IMR-90 (cell line): Measurements from ENCODE around the gene OR11A1. TPM values are rescaled to one million over a fixed set of nuclear protein-coding genes. Genes with fewer than 3 reads are reported as not detected.

ENCODE experiments used
- ATAC-seq: fragments of 200-7000 bp; cut with Tn5 transposase; 2 replicates; pipeline ENCODE4 v1.9.1; 2020; ENCODE audit warnings: low read depth, mild to moderate bottlenecking, moderate library complexity
- BruUV-seq: library from RNA; stranded (reverse); fragments of 400-500 nt; replicated peaks from 2 replicates; lab custom pipeline; 2021; lab: Mats Ljungman, UMichigan
- CTCF ChIA-PET: fragments of 300-600 bp; formaldehyde crosslinking; extraction: SDS; loops from one replicate; lab custom pipeline; 2021; ENCODE audit warnings: antibody characterized with exemption; lab: Yijun Ruan, JAX
- POLR2A ChIA-PET: fragments of 300-600 bp; sonication (Branson Sonifier 250); formaldehyde crosslinking; loops from one replicate; lab custom pipeline; 2022; ENCODE audit warnings: antibody characterized with exemption; ENCODE audit not compliant: unreplicated experiment; lab: Charles Lee
- DNase-seq: peaks from one replicate; pipeline ENCODE4 v3.0.0; 2013
- H2AFZ ChIP-seq: replicated peaks from 2 replicates; pipeline ENCODE3; 2013; ENCODE audit warnings: low read length, mild to moderate bottlenecking; ENCODE audit not compliant: poor library complexity
- H2AK5ac ChIP-seq: 2 replicates; pipeline ENCODE4 v1.6.1; 2013; ENCODE audit warnings: low read depth, low read length, inconsistent platforms
- H2AK9ac ChIP-seq: replicated peaks from 2 replicates; pipeline ENCODE3; 2013; ENCODE audit warnings: mild to moderate bottlenecking, low read depth, low read length, moderate library complexity; ENCODE audit not compliant: poor library complexity
- H2BK120ac ChIP-seq: 2 replicates; pipeline ENCODE4 v1.6.1; 2013; ENCODE audit warnings: low read depth, low read length, inconsistent platforms
- H2BK15ac ChIP-seq: 3 replicates; pipeline ENCODE4 v1.6.1; 2013; ENCODE audit warnings: low read depth, low read length, inconsistent platforms
- H2BK20ac ChIP-seq: 2 replicates; pipeline ENCODE4 v1.6.1; 2013; ENCODE audit warnings: low read depth, mild to moderate bottlenecking, inconsistent platforms, low read length, moderate library complexity
- H2BK5ac ChIP-seq: 2 replicates; pipeline ENCODE4 v1.6.1; 2013; ENCODE audit warnings: mild to moderate bottlenecking, low read depth, low read length, inconsistent platforms; ENCODE audit not compliant: poor library complexity, severe bottlenecking
- H3K14ac ChIP-seq: replicated peaks from 2 replicates; pipeline ENCODE4 v1.6.1; 2013; ENCODE audit warnings: low read depth, low read length, inconsistent platforms
- H3K18ac ChIP-seq: 2 replicates; pipeline ENCODE4 v1.6.1; 2013; ENCODE audit warnings: low read depth, low read length, control low read depth
- H3K23ac ChIP-seq: 2 replicates; pipeline ENCODE4 v1.6.1; 2013; ENCODE audit warnings: low read depth, low read length, inconsistent platforms
- H3K27ac ChIP-seq: 2 replicates; pipeline ENCODE4 v1.5.1; 2013; ENCODE audit warnings: mild to moderate bottlenecking, control low read depth, low read length; ENCODE audit not compliant: insufficient read depth
- H3K27me3 ChIP-seq: 2 replicates; pipeline ENCODE4 v1.6.1; 2013; ENCODE audit warnings: low read length; ENCODE audit not compliant: control insufficient read depth, insufficient read depth
- H3K36me3 ChIP-seq: 2 replicates; pipeline ENCODE4 v1.6.1; 2013; ENCODE audit warnings: low read length, mixed read lengths; ENCODE audit not compliant: control insufficient read depth, insufficient read depth
- H3K4ac ChIP-seq: 2 replicates; pipeline ENCODE4 v1.6.1; 2013; ENCODE audit warnings: low read depth, low read length, inconsistent platforms
- H3K4me1 ChIP-seq: 2 replicates; pipeline ENCODE4 v1.6.1; 2013; ENCODE audit warnings: low read length, mixed read lengths; ENCODE audit not compliant: control insufficient read depth, insufficient read depth
- H3K4me2 ChIP-seq: 2 replicates; pipeline ENCODE4 v1.6.1; 2013; ENCODE audit warnings: low read depth, mild to moderate bottlenecking, control low read depth, low read length, moderate library complexity
- H3K4me3 ChIP-seq: 2 replicates; pipeline ENCODE4 v1.5.1; 2013; ENCODE audit warnings: low read depth, mild to moderate bottlenecking, control low read depth, low read length, moderate library complexity; ENCODE audit not compliant: insufficient read depth
- H3K56ac ChIP-seq: 2 replicates; pipeline ENCODE4 v1.6.1; 2013; ENCODE audit warnings: low read length, inconsistent platforms; ENCODE audit not compliant: insufficient read depth; ENCODE audit errors: extremely low read depth
- H3K79me1 ChIP-seq, 2 experiments: 2 replicates each; pipeline ENCODE4 v1.6.1; 2013; ENCODE audit warnings: low read length in 2 of 2, inconsistent platforms in 1 of 2, low read depth in 1 of 2
- H3K9ac ChIP-seq: 2 replicates; pipeline ENCODE4 v1.6.1; 2013; ENCODE audit warnings: low read depth, low read length, control low read depth
- H3K9me1 ChIP-seq: 2 replicates; pipeline ENCODE4 v1.6.1; 2013; ENCODE audit warnings: low read length, inconsistent platforms; ENCODE audit not compliant: insufficient read depth
- H3K9me3 ChIP-seq: 2 replicates; pipeline ENCODE4 v1.6.1; 2013; ENCODE audit warnings: low read length; ENCODE audit not compliant: control insufficient read depth, insufficient read depth
- H4K20me1 ChIP-seq: 2 replicates; pipeline ENCODE4 v1.6.1; 2013; ENCODE audit warnings: low read length, inconsistent platforms; ENCODE audit not compliant: insufficient read depth
- H4K5ac ChIP-seq: 2 replicates; pipeline ENCODE4 v1.6.1; 2013; ENCODE audit warnings: mild to moderate bottlenecking, low read depth, low read length, control low read depth
- H4K8ac ChIP-seq, 2 experiments: 2 replicates each; pipeline ENCODE4 v1.6.1; 2013; ENCODE audit warnings: low read depth in 2 of 2, low read length in 2 of 2, control low read depth in 1 of 2, inconsistent platforms in 1 of 2
- H4K91ac ChIP-seq: 2 replicates; pipeline ENCODE4 v1.6.1; 2013; ENCODE audit warnings: low read depth, low read length, inconsistent platforms; ENCODE audit not compliant: insufficient read depth
- BHLHE40 ChIP-seq: fragments of 150-350 bp; IDR thresholded peaks from 2 replicates; pipeline ENCODE4 v1.6.1; 2016; ENCODE audit warnings: mild to moderate bottlenecking, low read depth, low read length
- CEBPB ChIP-seq: IDR thresholded peaks from 2 replicates; pipeline ENCODE4 v1.6.1; 2012; ENCODE audit warnings: low read depth, low read length, improper control_type of control experiment
- CHD1 ChIP-seq: IDR thresholded peaks from 2 replicates; pipeline ENCODE4 v1.6.1; 2012; ENCODE audit warnings: low read depth, low read length, improper control_type of control experiment
- ELK1 ChIP-seq: fragments of 150-350 bp; IDR thresholded peaks from 2 replicates; pipeline ENCODE4 v1.6.1; 2016; ENCODE audit warnings: low read depth, mild to moderate bottlenecking, low read length, moderate library complexity, borderline replicate concordance
- FOS ChIP-seq: fragments of 150-350 bp; IDR thresholded peaks from 2 replicates; pipeline ENCODE4 v1.6.1; 2016; ENCODE audit warnings: low read depth, low read length
- MAFK ChIP-seq: IDR thresholded peaks from 2 replicates; pipeline ENCODE4 v1.6.1; 2012; ENCODE audit warnings: low read depth, low read length, improper control_type of control experiment
- MAZ ChIP-seq: IDR thresholded peaks from 2 replicates; pipeline ENCODE4 v1.6.1; 2012; ENCODE audit warnings: low read depth, mild to moderate bottlenecking, low read length, improper control_type of control experiment, moderate library complexity, borderline replicate concordance
- MXI1 ChIP-seq: IDR thresholded peaks from 2 replicates; pipeline ENCODE4 v1.6.1; 2012; ENCODE audit warnings: low read depth, mild to moderate bottlenecking, low read length, moderate library complexity, borderline replicate concordance
- NFE2L2 ChIP-seq: fragments of 150-350 bp; IDR thresholded peaks from 2 replicates; pipeline ENCODE4 v1.6.1; 2016; ENCODE audit warnings: low read depth, mild to moderate bottlenecking, low read length
- RAD21 ChIP-seq: IDR thresholded peaks from 2 replicates; pipeline ENCODE4 v1.6.1; 2012; ENCODE audit warnings: low read length, improper control_type of control experiment
- RCOR1 ChIP-seq: IDR thresholded peaks from 2 replicates; pipeline ENCODE4 v1.6.1; 2012; ENCODE audit warnings: mild to moderate bottlenecking, low read length, improper control_type of control experiment; ENCODE audit not compliant: insufficient replicate concordance
- RFX5 ChIP-seq: IDR thresholded peaks from 2 replicates; pipeline ENCODE4 v1.8.0; 2012; ENCODE audit warnings: low read depth, mild to moderate bottlenecking, low read length, moderate library complexity
- SMC3 ChIP-seq: fragments of 150-350 bp; IDR thresholded peaks from 2 replicates; pipeline ENCODE4 v1.6.1; 2016; ENCODE audit warnings: low read depth, mild to moderate bottlenecking, antibody characterized with exemption, low read length, moderate library complexity
- USF2 ChIP-seq: fragments of 150-350 bp; IDR thresholded peaks from 2 replicates; pipeline ENCODE4 v1.6.1; 2017; ENCODE audit warnings: mild to moderate bottlenecking, antibody characterized with exemption, low read length, low read depth
- WGBS, 2 experiments: methylation state at CpG; one replicate each; pipeline versions ENCODE4 v1.1.5 to v1.1.7; 2013; ENCODE audit warnings: missing lambda C conversion rate in 2 of 2; ENCODE audit not compliant: insufficient read length in 1 of 2; ENCODE audit errors: extremely low coverage in 2 of 2; 5-methylcytosine and 5-hydroxymethylcytosine counted together
- dilution Hi-C: fragments of 300-500 bp; cut with HindIII; formaldehyde crosslinking; loops from one replicate; pipeline ENCODE4 v1.14.3; 2018; ENCODE audit warnings: low sequenced_read_pairs; ENCODE audit not compliant: unreplicated experiment
- in situ Hi-C: fragments of 300-500 bp; cut with MboI; formaldehyde crosslinking; loops from 3 replicates; pipeline ENCODE4 v1.14.3; 2019; ENCODE audit warnings: low sequenced_read_pairs, inconsistent platforms, mixed read lengths
- intact Hi-C: fragments of 100-400 bp; cut with micrococcal nuclease; formaldehyde crosslinking; loops from 2 replicates; pipeline ENCODE4 v1.10.0; 2022
- polyA plus RNA-seq, 3 experiments: library from polyadenylated mRNA; depleted of rRNA; stranded (reverse); fragments of >200 nt; gene quantifications; 2 replicates each; pipeline ENCODE4 v1.2.3, GENCODE V29; 2012; ENCODE audit warnings: low replicate concordance in 1 of 3
- total RNA-seq: library from RNA; depleted of rRNA; stranded (reverse); fragments of >200 nt; gene quantifications from 2 replicates; pipeline ENCODE4 v1.2.3, GENCODE V29; 2012

Gene OR11A1
- total and polyA plus RNA-seq, 2 of the 4 experiments (the other 2 are of a cell fraction) = not detected

- no peak within 1 kb of the TSS for H3K4me2 ChIP-seq
- H4K20me1 ChIP-seq = no peaks in the 10 kb centered on the region
- no peak within 1 kb of the TSS for H2AK5ac ChIP-seq
- H2BK5ac ChIP-seq = no peak within 1 kb of the TSS
- no peak within 1 kb of the TSS for H2BK20ac ChIP-seq
- no peak within 1 kb of the TSS for H3K56ac ChIP-seq
- no peak within 1 kb of the TSS for H3K14ac ChIP-seq
- intact Hi-C loops = no loop called here
- dilution Hi-C loops = no loop called here
- no CpG with 5 or more reads among the region's 2 CpGs for WGBS, 2 experiments
- no TSS peak for BruUV-seq
- ATAC-seq = no peak
- no peak for TF ChIP-seq NFE2L2
- TF ChIP-seq MAZ = no peak
- no peak for TF ChIP-seq BHLHE40
- TF ChIP-seq ELK1 = no peak
- TF ChIP-seq SMC3 = no peak
- no peak for TF ChIP-seq RFX5
- no peak for TF ChIP-seq CEBPB
- no peak for TF ChIP-seq MXI1
- no peak for TF ChIP-seq RCOR1
- TF ChIP-seq CHD1 = no peak
- no peak for TF ChIP-seq RAD21
- TF ChIP-seq MAFK = no peak
- no peak for TF ChIP-seq USF2
- no peak for TF ChIP-seq FOS
- H2AK9ac ChIP-seq = no peak within 1 kb of the TSS
- DNase-seq = no peak
- H3K79me1 ChIP-seq = no peaks in the 10 kb centered on the region
- no peak within 1 kb of the TSS for H4K8ac ChIP-seq
- in situ Hi-C loops = no loop called here
- no peak within 1 kb of the TSS for H4K5ac ChIP-seq
- H3K23ac ChIP-seq = no peak within 1 kb of the TSS
- ChIA-PET POLR2A (no interaction called here), CTCF (no interaction called here)
- no peaks in the 10 kb centered on the region for H3K4me1 ChIP-seq
- no peak within 1 kb of the TSS for H2BK120ac ChIP-seq
- H3K27ac ChIP-seq = no peak within 1 kb of the TSS
- H2BK15ac ChIP-seq = no peak within 1 kb of the TSS
- peaks cover 11% of the 10 kb centered on the region for H3K9me3 ChIP-seq
- no peak within 1 kb of the TSS for H3K4me3 ChIP-seq
- H3K18ac ChIP-seq = no peak within 1 kb of the TSS
- H4K91ac ChIP-seq = no peak within 1 kb of the TSS
- no peaks in the 10 kb centered on the region for H3K9me1 ChIP-seq
- H3K4ac ChIP-seq = no peak within 1 kb of the TSS
- no peaks in the 10 kb centered on the region for H3K27me3 ChIP-seq
- no peak within 1 kb of the TSS for H2AFZ ChIP-seq
- no peaks in the 10 kb centered on the region for H3K36me3 ChIP-seq
- no peak within 1 kb of the TSS for H3K9ac ChIP-seq
Measured at GRCh38 chr6:29487660-29488059, 30.8 kb upstream of the OR11A1 start, which contains the start of gene MAS1L. TSS of gene MAS1L (minus strand) at chr6:29487956. CDS start at chr6:29487902, 54 bp downstream.
